ENCODE results near the gene TMEM106C.

Gene TMEM106C

DNA sequence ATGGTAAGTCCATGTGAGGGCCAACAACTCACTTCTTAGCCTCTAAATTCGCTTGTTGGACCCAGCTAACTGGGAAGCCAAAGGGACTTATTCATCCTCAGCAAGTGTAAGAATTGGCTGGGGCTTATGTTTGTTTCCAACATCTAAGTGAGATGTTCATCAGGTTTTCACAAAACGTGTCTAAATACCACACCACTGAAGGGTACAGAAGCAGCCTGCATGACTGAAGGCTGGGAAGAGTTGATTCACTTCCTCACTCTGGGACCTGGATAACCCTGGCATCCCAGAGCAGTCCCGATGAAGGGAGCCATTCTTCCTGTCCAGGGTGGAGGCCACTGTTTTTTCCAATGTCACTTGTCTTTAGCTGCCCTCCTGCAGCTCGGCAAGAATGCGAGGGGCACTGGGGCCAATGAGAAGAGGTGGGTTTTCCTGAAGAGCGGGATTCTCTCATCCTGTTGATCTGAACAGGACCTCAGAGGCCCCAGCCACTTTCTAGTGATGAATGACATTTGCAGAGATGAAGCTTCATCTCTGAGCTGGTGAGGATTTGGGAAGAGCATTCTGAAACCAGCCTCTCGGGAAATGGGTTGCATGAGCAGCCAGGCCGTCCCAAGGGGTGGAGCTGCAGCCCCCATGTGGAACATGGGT, 53.1 kb downstream of the TMEM106C start:
- DNase-seq (ENCODE audit: low read depth in 2 of 2), result no peak

DNA sequence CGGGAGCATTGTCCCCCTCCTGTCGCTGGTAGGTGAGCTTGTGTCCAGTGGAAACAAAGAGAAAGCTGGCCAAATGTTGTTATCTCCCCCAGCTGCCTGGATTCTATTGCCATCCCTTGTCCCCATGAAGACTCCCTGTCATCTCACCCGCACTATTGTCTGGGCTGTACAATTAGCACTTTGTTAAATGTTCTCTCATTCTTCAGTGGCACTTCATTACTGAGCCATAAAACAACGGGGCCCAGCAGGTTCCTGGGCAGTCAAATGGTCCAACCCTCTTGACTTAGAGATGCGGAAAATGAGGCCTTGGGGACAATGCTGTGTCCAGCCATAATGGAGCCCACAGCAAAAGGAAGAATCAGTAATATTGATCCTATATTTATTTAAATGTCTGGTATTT, 54.1 kb downstream of the TMEM106C start:
- no peak for DNase-seq (ENCODE audit: low read depth in 2 of 2)

DNA sequence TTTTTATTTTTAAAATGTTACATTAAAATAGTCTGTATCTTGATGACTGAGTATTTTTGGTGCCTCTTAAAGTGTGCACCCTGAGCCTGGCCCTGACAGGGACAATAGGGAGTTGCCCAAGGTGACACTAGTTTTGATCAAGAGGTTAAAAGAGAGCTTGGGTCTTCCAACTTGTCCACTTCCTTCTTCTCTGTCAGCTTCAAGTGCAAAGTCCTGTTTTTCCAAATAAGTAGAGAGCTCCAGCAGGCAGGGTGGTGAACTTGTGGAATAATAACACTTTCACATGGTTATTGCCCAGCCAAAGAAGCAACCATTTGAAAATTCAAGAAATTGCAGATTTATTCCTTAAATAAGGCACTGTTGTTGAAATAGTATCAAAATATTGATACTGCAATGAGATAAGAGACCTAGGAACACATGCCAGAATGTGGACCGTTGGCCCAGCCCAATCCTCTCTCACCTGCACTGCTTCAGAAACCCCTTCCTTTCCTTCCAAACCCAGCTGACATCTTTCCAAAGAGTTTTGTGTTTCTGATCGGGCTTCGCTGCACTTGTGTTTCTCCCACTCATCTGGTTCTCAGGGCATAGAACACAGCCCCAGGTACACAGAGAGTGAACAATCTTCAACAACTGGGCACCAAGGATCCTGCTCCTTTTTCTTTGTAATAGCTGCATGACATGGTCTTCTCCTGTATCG, 54.7 kb downstream of the TMEM106C start:
- no peak for DNase-seq (ENCODE audit: low read depth in 2 of 2)
